Naive B cell (primary cell): ENCODE results near the gene GLIS1. TPM values are rescaled to one million over a fixed set of nuclear protein-coding genes. Genes with fewer than 3 reads are reported as not detected.
"Not testable (repeated sequence)": the region's sequence is repeated elsewhere in the genome, so short reads cannot be mapped to it uniquely, and the experiment has no call there.

ENCODE experiments used
- ATAC-seq, 2 donors: fragments of 150-1000 bp; cut with Tn5 transposase; 2 replicates each; pipeline ENCODE4 v1.10.0; 2021; ENCODE audit warnings: low read depth in 2 of 2, mild to moderate bottlenecking in 2 of 2, moderate library complexity in 2 of 2
- DNase-seq: peaks from one replicate; pipeline ENCODE4 v3.0.0; 2022
- H3K27ac Mint-ChIP-seq, 6 donors: one replicate each; pipeline ENCODE4 v1.8.0; 2020 to 2022; ENCODE audit warnings: mild to moderate bottlenecking in 6 of 6, mixed read lengths in 6 of 6, moderate library complexity in 5 of 6, inconsistent platforms in 2 of 6
- H3K27me3 Mint-ChIP-seq, 3 donors: one replicate each; pipeline ENCODE4 v1.8.0; 2021 to 2022; ENCODE audit warnings: mixed read lengths in 3 of 3, mild to moderate bottlenecking in 1 of 3
- H3K36me3 Mint-ChIP-seq, 2 donors: one replicate each; pipeline ENCODE4 v1.8.0; 2020 to 2022; ENCODE audit warnings: mixed read lengths in 2 of 2, inconsistent platforms in 1 of 2, mild to moderate bottlenecking in 1 of 2
- H3K4me1 Mint-ChIP-seq, 3 donors: one replicate each; pipeline ENCODE4 v1.8.0; 2020 to 2022; ENCODE audit warnings: mixed read lengths in 3 of 3, inconsistent platforms in 1 of 3, mild to moderate bottlenecking in 1 of 3, moderate library complexity in 1 of 3
- H3K4me3 Mint-ChIP-seq, 8 donors: one replicate each; pipeline ENCODE4 v1.8.0; 2020 to 2022; ENCODE audit warnings: mild to moderate bottlenecking in 8 of 8, mixed read lengths in 8 of 8, moderate library complexity in 8 of 8, inconsistent platforms in 2 of 8
- H3K9me3 Mint-ChIP-seq, 7 donors: one replicate each; pipeline ENCODE4 v1.8.0; 2020 to 2022; ENCODE audit warnings: mixed read lengths in 7 of 7, mild to moderate bottlenecking in 5 of 7, inconsistent platforms in 2 of 7, moderate library complexity in 1 of 7
- polyA plus RNA-seq, 6 donors: library from polyadenylated mRNA; unstranded; fragments of 300-500 nt; fragmentation: Illumina TruSeq; gene quantifications; one replicate each; pipeline ENCODE4 v1.2.3, GENCODE V29; 2021; ENCODE audit warnings: low read depth in 6 of 6

GLIS1 gene
- not detected for polyA plus RNA-seq

- peaks cover 0 to 6% (median 6%) of the 10 kb centered on the region in 3 donors for H3K4me1 Mint-ChIP-seq
- peaks cover 12 to 18% of the 10 kb centered on the region in 2 donors for H3K36me3 Mint-ChIP-seq
- peaks cover 6 to 22% (median 14%) of the 10 kb centered on the region in 7 donors for H3K9me3 Mint-ChIP-seq
- peak; percentile 86 to 90 for ATAC-seq
- H3K27ac Mint-ChIP-seq, result peak within 1 kb of the TSS in 1 of 6 donors; percentile 24
- H3K4me3 Mint-ChIP-seq, result peak within 1 kb of the TSS; percentile 66 to 87 (median 76)
- DNase-seq, result peak; percentile 50
- peaks cover 49 to 59% (median 50%) of the 10 kb centered on the region in 3 donors for H3K27me3 Mint-ChIP-seq
Observed at GRCh38 chr1:53739109-53739681, at the start of gene GLIS1. Gene GLIS1 (minus strand): TSS chr1:53739164. CDS start chr1:53738064, 1,100 bp downstream.

- H3K27me3 Mint-ChIP-seq, result no peaks in the 10 kb centered on the region
- H3K4me3 Mint-ChIP-seq, result no peak overlapping the region
- ATAC-seq (no peak), DNase-seq (no peak)
- H3K36me3 Mint-ChIP-seq, result peaks cover 22 to 34% of the 10 kb centered on the region in 2 donors
- H3K9me3 Mint-ChIP-seq, result no peaks in the 10 kb centered on the region
- H3K27ac Mint-ChIP-seq, result no peak overlapping the region
- H3K4me1 Mint-ChIP-seq, result no peaks in the 10 kb centered on the region
Observed at GRCh38 chr1:53787655-53788054, 48.7 kb upstream of the GLIS1 start.

- DNase-seq, result no peak
- Mint-ChIP-seq H3K4me1 (no peaks in the 10 kb centered on the region), H3K9me3 (no peaks in the 10 kb centered on the region), H3K27ac (peak overlapping the region in 1 of 6 donors; percentile 6), H3K4me3 (no peak overlapping the region), H3K27me3 (no peaks in the 10 kb centered on the region), H3K36me3 (peaks cover 15 to 21% of the 10 kb centered on the region in 2 donors)
- ATAC-seq, result no peak
Observed at GRCh38 chr1:53783056-53783455, 44.1 kb upstream of the GLIS1 start.

GRCh38 chr1:53781654-53782053 lies 42.7 kb upstream of the GLIS1 start:
- Mint-ChIP-seq H3K4me1 (no peaks in the 10 kb centered on the region), H3K4me3 (no peak overlapping the region), H3K36me3 (peaks cover 21 to 25% of the 10 kb centered on the region in 2 donors), H3K9me3 (no peaks in the 10 kb centered on the region), H3K27ac (no peak overlapping the region), H3K27me3 (no peaks in the 10 kb centered on the region)
- DNase-seq, result no peak
- no peak for ATAC-seq

GRCh38 chr1:53777272-53777671 lies 38.3 kb upstream of the GLIS1 start:
- H3K27ac Mint-ChIP-seq, result no peak overlapping the region
- no peaks in the 10 kb centered on the region for H3K27me3 Mint-ChIP-seq
- no peak overlapping the region for H3K4me3 Mint-ChIP-seq
- H3K9me3 Mint-ChIP-seq, result no peaks in the 10 kb centered on the region
- DNase-seq (no peak), ATAC-seq (no peak)
- peaks cover 11 to 13% of the 10 kb centered on the region in 2 donors for H3K36me3 Mint-ChIP-seq
- no peaks in the 10 kb centered on the region for H3K4me1 Mint-ChIP-seq

GRCh38 chr1:53771648-53772047 lies 32.7 kb upstream of the GLIS1 start:
- Mint-ChIP-seq H3K27ac (no peak overlapping the region), H3K4me1 (no peaks in the 10 kb centered on the region), H3K4me3 (no peak overlapping the region), H3K36me3 (peaks cover 13 to 19% of the 10 kb centered on the region in 2 donors), H3K9me3 (no peaks in the 10 kb centered on the region), H3K27me3 (no peaks in the 10 kb centered on the region)
- no peak for DNase-seq
- no peak for ATAC-seq

- Mint-ChIP-seq H3K36me3 (peaks cover 13 to 19% of the 10 kb centered on the region in 2 donors), H3K27me3 (no peaks in the 10 kb centered on the region), H3K9me3 (no peaks in the 10 kb centered on the region), H3K4me1 (no peaks in the 10 kb centered on the region), H3K4me3 (no peak overlapping the region), H3K27ac (no peak overlapping the region)
- DNase-seq (no peak), ATAC-seq (no peak)
Observed at GRCh38 chr1:53769780-53770179, 30.8 kb upstream of the GLIS1 start.

- Mint-ChIP-seq H3K9me3 (no peaks in the 10 kb centered on the region), H3K27ac (no peak overlapping the region), H3K4me1 (no peaks in the 10 kb centered on the region), H3K36me3 (peaks cover 13 to 19% of the 10 kb centered on the region in 2 donors), H3K4me3 (no peak overlapping the region), H3K27me3 (no peaks in the 10 kb centered on the region)
- ATAC-seq (no peak), DNase-seq (no peak)
Observed at GRCh38 chr1:53769184-53769583, 30.2 kb upstream of the GLIS1 start.

GRCh38 chr1:53766831-53767405 lies 28.0 kb upstream of the GLIS1 start:
- Mint-ChIP-seq H3K27ac (peak overlapping the region in 1 of 6 donors; percentile 4), H3K9me3 (peaks cover 0 to 6% (median 3%) of the 10 kb centered on the region in 7 donors), H3K27me3 (no peaks in the 10 kb centered on the region), H3K4me1 (no peaks in the 10 kb centered on the region), H3K4me3 (no peak overlapping the region), H3K36me3 (peaks cover 19 to 24% of the 10 kb centered on the region in 2 donors)
- no peak for ATAC-seq
- DNase-seq, result no peak

- Mint-ChIP-seq H3K4me3 (no peak overlapping the region), H3K27ac (peak overlapping the region in 2 of 6 donors; percentile 4 to 49), H3K4me1 (no peaks in the 10 kb centered on the region), H3K9me3 (peaks cover 0 to 7% (median 6%) of the 10 kb centered on the region in 7 donors), H3K27me3 (no peaks in the 10 kb centered on the region), H3K36me3 (peaks cover 14 to 21% of the 10 kb centered on the region in 2 donors)
- ATAC-seq (no peak), DNase-seq (no peak)
Observed at GRCh38 chr1:53766194-53766742, 27.3 kb upstream of the GLIS1 start.

GRCh38 chr1:53765657-53766056 lies 26.7 kb upstream of the GLIS1 start:
- Mint-ChIP-seq H3K27me3 (no peaks in the 10 kb centered on the region), H3K4me1 (no peaks in the 10 kb centered on the region), H3K9me3 (peaks cover 0 to 7% (median 6%) of the 10 kb centered on the region in 7 donors), H3K36me3 (peaks cover 9 to 15% of the 10 kb centered on the region in 2 donors), H3K27ac (no peak overlapping the region), H3K4me3 (no peak overlapping the region)
- ATAC-seq (no peak), DNase-seq (no peak)

- Mint-ChIP-seq H3K4me3 (no peak overlapping the region), H3K4me1 (no peaks in the 10 kb centered on the region), H3K36me3 (peaks cover 5 to 13% of the 10 kb centered on the region in 2 donors), H3K27ac (peak overlapping the region in 1 of 6 donors; percentile 9), H3K9me3 (peaks cover 0 to 9% (median 6%) of the 10 kb centered on the region in 7 donors), H3K27me3 (no peaks in the 10 kb centered on the region)
- DNase-seq, result no peak
- no peak for ATAC-seq
Observed at GRCh38 chr1:53763911-53764310, 24.9 kb upstream of the GLIS1 start.

- no peak overlapping the region for H3K4me3 Mint-ChIP-seq
- ATAC-seq (no peak), DNase-seq (no peak)
- H3K27ac Mint-ChIP-seq, result peak overlapping the region in 1 of 6 donors; percentile 9
- no peaks in the 10 kb centered on the region for H3K4me1 Mint-ChIP-seq
- peaks cover 0 to 9% (median 6%) of the 10 kb centered on the region in 7 donors for H3K9me3 Mint-ChIP-seq
- H3K27me3 Mint-ChIP-seq, result no peaks in the 10 kb centered on the region
- H3K36me3 Mint-ChIP-seq, result peaks cover 4 to 13% of the 10 kb centered on the region in 2 donors
Observed at GRCh38 chr1:53763461-53763860, 24.5 kb upstream of the GLIS1 start.

- not testable (repeated sequence) for H3K4me3 Mint-ChIP-seq, H3K27me3 Mint-ChIP-seq, DNase-seq, H3K4me1 Mint-ChIP-seq, H3K9me3 Mint-ChIP-seq, ATAC-seq, H3K27ac Mint-ChIP-seq
- peaks cover 4 to 13% of the 10 kb centered on the region in 2 donors for H3K36me3 Mint-ChIP-seq
Observed at GRCh38 chr1:53760497-53760896, 21.5 kb upstream of the GLIS1 start.
